B cell (primary cell): ENCODE measurements around the gene NFIC.

ENCODE experiments used
- EZH2 ChIP-seq: IDR thresholded peaks from 2 replicates; pipeline ENCODE4 v1.6.1; 2012; ENCODE audit warnings: borderline replicate concordance, low read depth, mild to moderate bottlenecking, moderate library complexity, low read length; ENCODE audit not compliant: insufficient read depth, poor library complexity, severe bottlenecking
- TF ChIP-seq, protein P1 (sequence below): fragments of 200-600 bp; IDR thresholded peaks from one replicate; pipeline ENCODE4 v1.8.0; 2022; ENCODE audit warnings: antibody characterized with exemption, mild to moderate bottlenecking

DNA sequence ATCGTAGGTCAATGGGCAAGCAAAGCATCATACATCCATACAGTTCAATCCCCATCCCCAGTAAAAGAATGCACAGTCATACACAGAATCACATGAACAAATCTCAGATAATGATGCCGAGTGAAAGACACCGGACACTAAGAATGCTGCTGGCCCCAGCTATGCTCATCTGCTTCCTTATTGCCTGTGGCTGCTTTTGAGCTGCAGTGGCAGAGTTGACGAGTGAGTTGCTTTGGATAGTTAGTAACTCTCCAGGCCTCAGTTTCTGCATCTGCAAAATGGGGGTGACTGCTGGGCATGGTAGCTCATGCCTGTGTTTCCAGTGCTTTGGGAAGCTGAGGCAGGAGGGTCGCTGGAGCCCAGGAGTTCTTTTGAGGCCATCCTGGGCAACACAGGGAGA is 12.9 kb upstream of the NFIC start:
- TF ChIP-seq, protein P1, sequence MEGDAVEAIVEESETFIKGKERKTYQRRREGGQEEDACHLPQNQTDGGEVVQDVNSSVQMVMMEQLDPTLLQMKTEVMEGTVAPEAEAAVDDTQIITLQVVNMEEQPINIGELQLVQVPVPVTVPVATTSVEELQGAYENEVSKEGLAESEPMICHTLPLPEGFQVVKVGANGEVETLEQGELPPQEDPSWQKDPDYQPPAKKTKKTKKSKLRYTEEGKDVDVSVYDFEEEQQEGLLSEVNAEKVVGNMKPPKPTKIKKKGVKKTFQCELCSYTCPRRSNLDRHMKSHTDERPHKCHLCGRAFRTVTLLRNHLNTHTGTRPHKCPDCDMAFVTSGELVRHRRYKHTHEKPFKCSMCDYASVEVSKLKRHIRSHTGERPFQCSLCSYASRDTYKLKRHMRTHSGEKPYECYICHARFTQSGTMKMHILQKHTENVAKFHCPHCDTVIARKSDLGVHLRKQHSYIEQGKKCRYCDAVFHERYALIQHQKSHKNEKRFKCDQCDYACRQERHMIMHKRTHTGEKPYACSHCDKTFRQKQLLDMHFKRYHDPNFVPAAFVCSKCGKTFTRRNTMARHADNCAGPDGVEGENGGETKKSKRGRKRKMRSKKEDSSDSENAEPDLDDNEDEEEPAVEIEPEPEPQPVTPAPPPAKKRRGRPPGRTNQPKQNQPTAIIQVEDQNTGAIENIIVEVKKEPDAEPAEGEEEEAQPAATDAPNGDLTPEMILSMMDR, result no peak
- no peak for TF ChIP-seq EZH2
